PC-9 (cell line): ENCODE data around the gene UXT.

ENCODE experiments used
- EZH2 ChIP-seq: fragments of 200-600 bp; sonication (generic); IDR thresholded peaks from 2 replicates; pipeline ENCODE4 v1.8.0; 2017; ENCODE audit warnings: antibody characterized with exemption, low read depth
- TF ChIP-seq, protein P1 (sequence below): fragments of 200-600 bp; sonication (generic); conservative IDR thresholded peaks from 2 replicates; pipeline ENCODE4 v1.6.1; 2017; ENCODE audit warnings: mixed run types, antibody characterized with exemption, mild to moderate bottlenecking, moderate library complexity

- TF ChIP-seq, protein P1, sequence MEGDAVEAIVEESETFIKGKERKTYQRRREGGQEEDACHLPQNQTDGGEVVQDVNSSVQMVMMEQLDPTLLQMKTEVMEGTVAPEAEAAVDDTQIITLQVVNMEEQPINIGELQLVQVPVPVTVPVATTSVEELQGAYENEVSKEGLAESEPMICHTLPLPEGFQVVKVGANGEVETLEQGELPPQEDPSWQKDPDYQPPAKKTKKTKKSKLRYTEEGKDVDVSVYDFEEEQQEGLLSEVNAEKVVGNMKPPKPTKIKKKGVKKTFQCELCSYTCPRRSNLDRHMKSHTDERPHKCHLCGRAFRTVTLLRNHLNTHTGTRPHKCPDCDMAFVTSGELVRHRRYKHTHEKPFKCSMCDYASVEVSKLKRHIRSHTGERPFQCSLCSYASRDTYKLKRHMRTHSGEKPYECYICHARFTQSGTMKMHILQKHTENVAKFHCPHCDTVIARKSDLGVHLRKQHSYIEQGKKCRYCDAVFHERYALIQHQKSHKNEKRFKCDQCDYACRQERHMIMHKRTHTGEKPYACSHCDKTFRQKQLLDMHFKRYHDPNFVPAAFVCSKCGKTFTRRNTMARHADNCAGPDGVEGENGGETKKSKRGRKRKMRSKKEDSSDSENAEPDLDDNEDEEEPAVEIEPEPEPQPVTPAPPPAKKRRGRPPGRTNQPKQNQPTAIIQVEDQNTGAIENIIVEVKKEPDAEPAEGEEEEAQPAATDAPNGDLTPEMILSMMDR: no peak
- no peak for TF ChIP-seq EZH2
Observed at GRCh38 chrX:47661539-47661938, 2.6 kb upstream of the UXT start.
